Ascending aorta (tissue), 2 donors: Measurements from ENCODE around the gene AKR1A1. TPM values are rescaled to one million over a fixed set of nuclear protein-coding genes. Genes with fewer than 3 reads are reported as not detected.

Experiments used
- DNase-seq, 2 donors: peaks; one replicate each; pipeline ENCODE4 v3.0.0-alpha.2; 2019; ENCODE audit warnings: low spot score in 2 of 2
- H3K27ac ChIP-seq, 2 donors: fragments of 200-600 bp; sonication (generic); one replicate each; pipeline ENCODE4 v1.5.1; 2016 to 2017; ENCODE audit warnings: mild to moderate bottlenecking in 1 of 2
- H3K27me3 ChIP-seq: fragments of 200-600 bp; sonication (generic); one replicate; pipeline ENCODE4 v1.5.1; 2017
- H3K36me3 ChIP-seq, 2 donors: fragments of 200-600 bp; sonication (generic); one replicate each; pipeline ENCODE4 v1.5.1; 2016
- H3K4me1 ChIP-seq, 2 donors: fragments of 200-600 bp; sonication (generic); one replicate each; pipeline ENCODE4 v1.5.1; 2016 to 2017; ENCODE audit warnings: mild to moderate bottlenecking in 1 of 2
- H3K4me3 ChIP-seq, 2 donors: fragments of 200-600 bp; sonication (generic); one replicate each; pipeline ENCODE4 v1.5.1; 2016 to 2017; ENCODE audit warnings: mild to moderate bottlenecking in 1 of 2
- H3K9me3 ChIP-seq, 2 donors: fragments of 200-600 bp; sonication (generic); one replicate each; pipeline ENCODE4 v1.5.1; 2016
- intact Hi-C: fragments of 100-400 bp; cut with DNase I; formaldehyde crosslinking; loops from one replicate; pipeline ENCODE4 v1.15.1; 2023
- total RNA-seq: library from RNA; depleted of rRNA; stranded (reverse); fragments of >200 nt; gene quantifications from one replicate; pipeline ENCODE4 v1.1.0, GENCODE V29; 2016
- TF ChIP-seq, protein P1 (sequence below), 3 experiments: fragments of 200-600 bp in 2 of 3; fragments of 450-650 bp in 1 of 3; sonication (generic) in 2 of 3; IDR thresholded peaks; one replicate each; pipeline ENCODE4 v1.5.1; 2016 to 2019; ENCODE audit warnings: antibody characterized with exemption in 3 of 3, mild to moderate bottlenecking in 1 of 3, moderate library complexity in 1 of 3

The AKR1A1 gene
- total RNA-seq, 1 donor from 2014 or later = 77.5 TPM

DNA sequence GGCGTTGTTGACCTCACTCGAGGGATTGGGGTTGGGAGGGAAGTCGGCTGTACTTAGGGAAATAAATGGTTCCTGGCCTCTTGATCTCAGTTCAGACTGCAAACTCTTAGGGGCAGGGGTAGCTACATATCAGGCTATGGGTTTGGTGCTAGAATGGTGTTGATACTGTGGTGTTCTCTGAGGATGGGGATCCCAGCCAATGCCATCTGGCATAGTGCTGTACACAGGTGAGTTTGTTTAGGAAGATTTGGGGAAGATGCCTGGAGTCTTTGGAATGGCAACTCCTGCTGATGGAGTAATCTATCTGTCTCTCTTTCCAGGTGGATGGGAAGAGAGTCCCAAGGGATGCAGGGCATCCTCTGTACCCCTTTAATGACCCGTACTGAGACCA is 18.9 kb downstream of the AKR1A1 start:
- Histone ChIP-seq H3K36me3 (peaks cover 31 to 37% of the 10 kb centered on the region in 2 donors), H3K4me1 (no peaks in the 10 kb centered on the region), H3K4me3 (no peak overlapping the region), H3K27ac (peak overlapping the region; percentile 8 to 35), H3K9me3 (no peaks in the 10 kb centered on the region), H3K27me3 (no peaks in the 10 kb centered on the region)
- intact Hi-C loops = no loop called here
- TF ChIP-seq, protein P1, sequence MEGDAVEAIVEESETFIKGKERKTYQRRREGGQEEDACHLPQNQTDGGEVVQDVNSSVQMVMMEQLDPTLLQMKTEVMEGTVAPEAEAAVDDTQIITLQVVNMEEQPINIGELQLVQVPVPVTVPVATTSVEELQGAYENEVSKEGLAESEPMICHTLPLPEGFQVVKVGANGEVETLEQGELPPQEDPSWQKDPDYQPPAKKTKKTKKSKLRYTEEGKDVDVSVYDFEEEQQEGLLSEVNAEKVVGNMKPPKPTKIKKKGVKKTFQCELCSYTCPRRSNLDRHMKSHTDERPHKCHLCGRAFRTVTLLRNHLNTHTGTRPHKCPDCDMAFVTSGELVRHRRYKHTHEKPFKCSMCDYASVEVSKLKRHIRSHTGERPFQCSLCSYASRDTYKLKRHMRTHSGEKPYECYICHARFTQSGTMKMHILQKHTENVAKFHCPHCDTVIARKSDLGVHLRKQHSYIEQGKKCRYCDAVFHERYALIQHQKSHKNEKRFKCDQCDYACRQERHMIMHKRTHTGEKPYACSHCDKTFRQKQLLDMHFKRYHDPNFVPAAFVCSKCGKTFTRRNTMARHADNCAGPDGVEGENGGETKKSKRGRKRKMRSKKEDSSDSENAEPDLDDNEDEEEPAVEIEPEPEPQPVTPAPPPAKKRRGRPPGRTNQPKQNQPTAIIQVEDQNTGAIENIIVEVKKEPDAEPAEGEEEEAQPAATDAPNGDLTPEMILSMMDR (IDR thresholded peaks at IDR 0.05) = no peak
- DNase-seq = no peak

GRCh38 chr1:45569962-45570581 is 19.4 kb downstream of the AKR1A1 start:
- Histone ChIP-seq H3K27me3 (no peaks in the 10 kb centered on the region), H3K4me3 (no peak overlapping the region), H3K27ac (peak overlapping the region; percentile 8 to 35), H3K4me1 (no peaks in the 10 kb centered on the region), H3K9me3 (no peaks in the 10 kb centered on the region), H3K36me3 (peaks cover 31 to 37% of the 10 kb centered on the region in 2 donors)
- TF ChIP-seq, protein P1 (IDR thresholded peaks at IDR 0.05) = peak; percentile 95 to 96 (median 96)
- intact Hi-C loops = loop anchor here (1.0 to 5.0 kb wide), 4 partner anchors 49 to 558 kb away; partner anchors contain the start of genes HECTD3, PRDX1 and UROD
- DNase-seq = peak in 1 of 2 donors; percentile 81

- no peak overlapping the region for H3K4me3 ChIP-seq
- no peak for DNase-seq
- peaks cover 31 to 37% of the 10 kb centered on the region in 2 donors for H3K36me3 ChIP-seq
- no peaks in the 10 kb centered on the region for H3K27me3 ChIP-seq
- intact Hi-C loops = loop anchor here (1.0 to 5.0 kb wide), 4 partner anchors 50 to 558 kb away; partner anchors contain the start of genes HECTD3, PRDX1 and UROD
- no peak overlapping the region for H3K27ac ChIP-seq
- H3K9me3 ChIP-seq = no peaks in the 10 kb centered on the region
- H3K4me1 ChIP-seq = no peaks in the 10 kb centered on the region
- TF ChIP-seq, protein P1 (IDR thresholded peaks at IDR 0.05) = no peak
Observed at GRCh38 chr1:45570631-45571030, 20.0 kb downstream of the AKR1A1 start.

DNA sequence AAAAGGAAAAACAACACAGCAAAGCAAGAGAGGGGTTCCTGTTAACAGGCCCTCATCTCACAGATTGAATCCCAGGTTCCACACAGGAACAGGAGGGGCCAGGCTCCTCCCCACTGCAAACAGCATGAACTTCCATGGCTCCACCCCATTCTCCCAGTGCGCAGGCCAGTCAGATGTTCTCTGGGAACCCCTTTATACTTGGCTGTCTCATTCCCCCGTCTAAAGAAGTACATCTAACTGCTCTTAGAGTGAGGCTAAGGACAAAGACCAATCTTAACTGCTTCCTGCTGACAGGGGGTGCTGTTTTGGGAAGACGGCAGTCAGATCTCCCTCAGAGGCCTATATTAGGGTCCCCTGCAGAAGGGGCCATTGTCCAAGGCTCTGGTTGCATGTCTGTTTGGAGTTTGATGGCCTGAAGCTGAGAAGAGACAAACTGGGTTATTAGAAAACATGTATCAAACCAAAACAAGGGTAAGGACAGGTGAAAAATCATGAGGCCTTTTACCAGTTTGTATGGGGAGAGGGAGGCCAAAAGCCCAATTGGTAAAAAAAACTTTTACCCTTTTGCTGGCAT is 22.7 kb downstream of the AKR1A1 start:
- Histone ChIP-seq H3K4me1 (no peaks in the 10 kb centered on the region), H3K36me3 (peaks cover 8 to 14% of the 10 kb centered on the region in 2 donors), H3K27me3 (no peaks in the 10 kb centered on the region), H3K4me3 (no peak overlapping the region), H3K27ac (no peak overlapping the region), H3K9me3 (no peaks in the 10 kb centered on the region)
- DNase-seq = no peak
- TF ChIP-seq, protein P1 (IDR thresholded peaks at IDR 0.05) = no peak
- intact Hi-C loops = loop anchor here (5.0 kb wide), 1 partner anchor 561 kb away; the partner anchor contains the start of genes HECTD3 and UROD

GRCh38 chr1:45574105-45574626 is 23.5 kb downstream of the AKR1A1 start:
- Histone ChIP-seq H3K27me3 (no peaks in the 10 kb centered on the region), H3K27ac (no peak overlapping the region), H3K36me3 (peaks cover 4 to 7% of the 10 kb centered on the region in 2 donors), H3K4me1 (no peaks in the 10 kb centered on the region), H3K9me3 (no peaks in the 10 kb centered on the region), H3K4me3 (no peak overlapping the region)
- no peak for DNase-seq
- TF ChIP-seq, protein P1 (IDR thresholded peaks at IDR 0.05) = no peak
- intact Hi-C loops = loop anchor here (5.0 kb wide), 1 partner anchor 562 kb away; the partner anchor contains the start of genes HECTD3 and UROD
